Fibroblast of lung (primary cell): ENCODE data around the gene TMEM94. TPM values are rescaled to one million over a fixed set of nuclear protein-coding genes. Genes with fewer than 3 reads are reported as not detected.
"Not testable (repeated sequence)": the region's sequence is repeated elsewhere in the genome, so short reads cannot be mapped to it uniquely, and the experiment has no call there.

Source experiments
- DNase-seq, 2 donors: peaks; one replicate each; pipeline versions ENCODE4 v3.0.0 to v3.0.0-alpha.2; 2010; ENCODE audit warnings: low read depth in 2 of 2
- H2AFZ ChIP-seq: 2 replicates; pipeline ENCODE4 v1.5.1; 2012; ENCODE audit warnings: low read length, control low read depth, inconsistent platforms
- H3K27ac ChIP-seq: 2 replicates; pipeline ENCODE4 v1.5.1; 2011; ENCODE audit warnings: low read length, control low read depth; ENCODE audit not compliant: insufficient read depth
- H3K27me3 ChIP-seq: 2 replicates; pipeline ENCODE4 v1.5.1; 2011; ENCODE audit warnings: mild to moderate bottlenecking, low read length; ENCODE audit not compliant: control insufficient read depth, insufficient read depth
- H3K36me3 ChIP-seq: 2 replicates; pipeline ENCODE4 v1.5.1; 2011; ENCODE audit warnings: low read length; ENCODE audit not compliant: control insufficient read depth, insufficient read depth
- H3K4me1 ChIP-seq: 2 replicates; pipeline ENCODE4 v1.5.1; 2011; ENCODE audit warnings: low read length; ENCODE audit not compliant: control insufficient read depth, insufficient read depth; ENCODE audit errors: extremely low read depth
- H3K4me2 ChIP-seq: 2 replicates; pipeline ENCODE4 v1.5.1; 2011; ENCODE audit warnings: low read length, control low read depth; ENCODE audit not compliant: insufficient read depth; ENCODE audit errors: extremely low read depth
- H3K4me3 ChIP-seq, 4 experiments: fragments of 200-600 bp in 1 of 4; sonication (generic) in 1 of 4; replicated peaks in 1 of 4; 2 replicates each; pipeline ENCODE4 v1.5.1; 2011 to 2016; ENCODE audit warnings: low read length in 4 of 4, low read depth in 3 of 4, mild to moderate bottlenecking in 3 of 4, control low read depth in 2 of 4, inconsistent platforms in 1 of 4, mixed read lengths in 1 of 4; ENCODE audit not compliant: insufficient read depth in 1 of 4; ENCODE audit errors: control extremely low read depth in 1 of 4
- H3K79me2 ChIP-seq: 2 replicates; pipeline ENCODE4 v1.5.1; 2012; ENCODE audit warnings: mild to moderate bottlenecking, low read length, inconsistent platforms; ENCODE audit not compliant: control insufficient read depth, insufficient read depth
- H3K9ac ChIP-seq: 2 replicates; pipeline ENCODE4 v1.5.1; 2011; ENCODE audit warnings: mild to moderate bottlenecking, low read length, control low read depth; ENCODE audit not compliant: insufficient read depth
- H3K9me3 ChIP-seq: 2 replicates; pipeline ENCODE4 v1.5.1; 2012; ENCODE audit warnings: low read depth, low read length; ENCODE audit not compliant: control insufficient read depth, insufficient read depth
- H4K20me1 ChIP-seq: 2 replicates; pipeline ENCODE4 v1.5.1; 2011; ENCODE audit warnings: low read length; ENCODE audit not compliant: control insufficient read depth, insufficient read depth; ENCODE audit errors: extremely low read depth
- CTCF ChIP-seq, 2 donors: IDR thresholded peaks in 1 of 2; conservative IDR thresholded peaks in 1 of 2; 1 replicate in 1 of 2; 2 replicates in 1 of 2; pipeline ENCODE4 v1.5.1; 2011 to 2012; ENCODE audit warnings: low read length in 2 of 2, control low read depth in 1 of 2, inconsistent platforms in 1 of 2, low read depth in 1 of 2, mild to moderate bottlenecking in 1 of 2
- EZH2 ChIP-seq: IDR thresholded peaks from 2 replicates; pipeline ENCODE4 v1.5.1; 2012; ENCODE audit warnings: low read length, control low read depth, mild to moderate bottlenecking; ENCODE audit errors: missing control alignments
- polyA plus RNA-seq, 2 donors: library from polyadenylated mRNA; depleted of rRNA in 1 of 2; stranded (reverse) in 1 of 2; unstranded in 1 of 2; fragments of >200 nt; gene quantifications; 2 replicates each; pipeline ENCODE4 v1.2.1, GENCODE V29; 2011 to 2012; ENCODE audit warnings: missing spikeins in 1 of 2
- total RNA-seq: library from RNA; depleted of rRNA; stranded (reverse); fragments of >200 nt; gene quantifications from 2 replicates; pipeline ENCODE4 v1.2.1, GENCODE V29; 2014

The TMEM94 gene
- total and polyA plus RNA-seq, 2 donors (not counting 1 experiment from before 2014, with no cell fraction given) = 18.3 to 35.0 TPM

- no peak overlapping the region for H2AFZ ChIP-seq
- H3K9ac ChIP-seq = no peak overlapping the region
- H3K4me2 ChIP-seq = no peak overlapping the region
- TF ChIP-seq CTCF (conservative IDR thresholded peaks at IDR 0.05 in 1 of 2, IDR thresholded peaks at IDR 0.05 in 1 of 2; ENCODE audit: low read depth in 1 of 2, low read length in 2 of 2) = no peak
- no peak for TF ChIP-seq EZH2
- H3K4me1 ChIP-seq = peaks cover 3% of the 10 kb centered on the region
- DNase-seq = no peak
- H3K27ac ChIP-seq = no peak overlapping the region
- no peaks in the 10 kb centered on the region for H4K20me1 ChIP-seq
- no peaks in the 10 kb centered on the region for H3K27me3 ChIP-seq
- no peaks in the 10 kb centered on the region for H3K9me3 ChIP-seq
- H3K79me2 ChIP-seq = peaks cover 2% of the 10 kb centered on the region
- H3K4me3 ChIP-seq = no peak overlapping the region
- peaks cover 1% of the 10 kb centered on the region for H3K36me3 ChIP-seq
These were observed 61.8 kb downstream of the TMEM94 start for GRCh38 chr17:75518201-75518600.

- H3K4me3 ChIP-seq = no peak overlapping the region
- no peak overlapping the region for H3K4me2 ChIP-seq
- TF ChIP-seq CTCF (conservative IDR thresholded peaks at IDR 0.05 in 1 of 2, IDR thresholded peaks at IDR 0.05 in 1 of 2; ENCODE audit: low read depth in 1 of 2, low read length in 2 of 2) = no peak
- no peak for TF ChIP-seq EZH2
- DNase-seq = no peak
- H3K9ac ChIP-seq = no peak overlapping the region
- H3K9me3 ChIP-seq = no peaks in the 10 kb centered on the region
- no peaks in the 10 kb centered on the region for H4K20me1 ChIP-seq
- H2AFZ ChIP-seq = no peak overlapping the region
- peaks cover 1% of the 10 kb centered on the region for H3K36me3 ChIP-seq
- peaks cover 2% of the 10 kb centered on the region for H3K79me2 ChIP-seq
- no peaks in the 10 kb centered on the region for H3K27me3 ChIP-seq
- H3K27ac ChIP-seq = no peak overlapping the region
- H3K4me1 ChIP-seq = peaks cover 3% of the 10 kb centered on the region
These were observed 62.6 kb downstream of the TMEM94 start for GRCh38 chr17:75518983-75519537.

GRCh38 chr17:75520413-75520812, 64.0 kb downstream of the TMEM94 start:
- not testable (repeated sequence) for H3K36me3 ChIP-seq, H3K9ac ChIP-seq, H4K20me1 ChIP-seq, H3K4me2 ChIP-seq, H3K9me3 ChIP-seq, H3K79me2 ChIP-seq, H3K4me3 ChIP-seq, H3K27ac ChIP-seq, H2AFZ ChIP-seq, H3K27me3 ChIP-seq, H3K4me1 ChIP-seq, DNase-seq
